GM20000 (cell line): Measurements from ENCODE around the gene PRDM5.

Source experiments
- DNase-seq: peaks from one replicate; pipeline ENCODE4 v3.0.0; 2012; ENCODE audit warnings: low spot score
- TF ChIP-seq, protein P1 (sequence below): IDR thresholded peaks from 2 replicates; pipeline ENCODE4 v1.5.1; 2012; ENCODE audit warnings: mild to moderate bottlenecking, control low read depth; ENCODE audit errors: extremely low read depth, missing control alignments

Gene PRDM5

GRCh38 chr4:120886191-120886590 is 36.3 kb downstream of the PRDM5 start:
- no peak for DNase-seq
- TF ChIP-seq, protein P1, sequence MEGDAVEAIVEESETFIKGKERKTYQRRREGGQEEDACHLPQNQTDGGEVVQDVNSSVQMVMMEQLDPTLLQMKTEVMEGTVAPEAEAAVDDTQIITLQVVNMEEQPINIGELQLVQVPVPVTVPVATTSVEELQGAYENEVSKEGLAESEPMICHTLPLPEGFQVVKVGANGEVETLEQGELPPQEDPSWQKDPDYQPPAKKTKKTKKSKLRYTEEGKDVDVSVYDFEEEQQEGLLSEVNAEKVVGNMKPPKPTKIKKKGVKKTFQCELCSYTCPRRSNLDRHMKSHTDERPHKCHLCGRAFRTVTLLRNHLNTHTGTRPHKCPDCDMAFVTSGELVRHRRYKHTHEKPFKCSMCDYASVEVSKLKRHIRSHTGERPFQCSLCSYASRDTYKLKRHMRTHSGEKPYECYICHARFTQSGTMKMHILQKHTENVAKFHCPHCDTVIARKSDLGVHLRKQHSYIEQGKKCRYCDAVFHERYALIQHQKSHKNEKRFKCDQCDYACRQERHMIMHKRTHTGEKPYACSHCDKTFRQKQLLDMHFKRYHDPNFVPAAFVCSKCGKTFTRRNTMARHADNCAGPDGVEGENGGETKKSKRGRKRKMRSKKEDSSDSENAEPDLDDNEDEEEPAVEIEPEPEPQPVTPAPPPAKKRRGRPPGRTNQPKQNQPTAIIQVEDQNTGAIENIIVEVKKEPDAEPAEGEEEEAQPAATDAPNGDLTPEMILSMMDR, result no peak

- TF ChIP-seq, protein P1, result no peak
Measured at GRCh38 chr4:120881846-120882245, 40.7 kb downstream of the PRDM5 start.

GRCh38 chr4:120881351-120881750 is 41.2 kb downstream of the PRDM5 start:
- TF ChIP-seq, protein P1, result no peak
- no peak for DNase-seq

More at GRCh38 chr4:120881846-120882245, 40.7 kb downstream of the PRDM5 start:
- no peak for DNase-seq

DNA sequence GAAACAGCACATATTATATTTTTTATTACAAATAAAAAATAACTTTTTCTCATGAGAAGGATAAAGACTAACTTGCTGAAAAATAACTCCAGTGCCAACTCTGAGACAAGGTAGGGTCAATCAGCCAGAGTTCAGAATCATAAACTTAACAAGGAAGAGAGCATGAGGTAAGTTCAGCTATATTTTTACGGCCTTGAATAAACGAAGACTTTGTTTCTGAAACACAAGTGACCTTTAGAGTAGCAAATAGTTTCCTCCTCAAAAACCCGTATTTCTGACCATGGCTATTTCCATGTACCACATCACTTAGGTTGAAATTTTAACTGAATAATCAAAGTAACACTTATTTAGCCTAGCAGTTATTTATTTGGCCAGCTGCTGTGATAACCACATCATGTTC is 45.5 kb downstream of the PRDM5 start:
- TF ChIP-seq, protein P1, result no peak
- DNase-seq, result no peak

- DNase-seq, result no peak
- TF ChIP-seq, protein P1, result no peak
Measured at GRCh38 chr4:120874792-120875774, 47.4 kb downstream of the PRDM5 start.

DNA sequence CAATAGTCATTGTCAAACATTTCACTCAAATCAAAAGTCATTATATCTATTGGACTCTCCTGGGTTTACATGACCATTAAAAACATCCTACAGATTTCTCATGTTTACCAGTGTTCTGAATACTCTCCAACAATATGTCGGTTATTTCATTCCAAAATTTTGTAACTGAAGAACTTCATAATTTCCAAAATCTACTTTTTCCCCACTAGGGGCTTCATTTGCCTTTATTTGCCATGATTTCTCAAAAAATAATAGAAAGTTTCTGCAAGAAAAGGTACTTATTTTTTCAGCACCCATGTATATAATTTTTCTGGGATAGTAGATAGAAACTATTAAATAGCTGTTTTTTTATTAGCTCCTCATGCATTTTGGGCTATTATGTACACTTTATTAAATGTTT is 49.0 kb downstream of the PRDM5 start:
- TF ChIP-seq, protein P1, result no peak
- DNase-seq, result no peak

- no peak for DNase-seq
- TF ChIP-seq, protein P1, result no peak
Measured at GRCh38 chr4:120871173-120871572, 51.4 kb downstream of the PRDM5 start.
